NCI-H2227 treated with DMSO at 0.1 percent for 48 hours (cell line): ENCODE data around the gene MRPL28.
A peak's percentile ranks its signal among the peaks of the same experiment; 100 is the strongest.
"Not testable (repeated sequence)": the region's sequence is repeated elsewhere in the genome, so short reads cannot be mapped to it uniquely, and the experiment has no call there.

Experiments used
- DNase-seq: peaks from one replicate; lab custom pipeline; 2025; lab: John Stamatoyannopoulos, UW

MRPL28 gene

GRCh38 chr16:370443-370842 is at the start of gene MRPL28:
MRPL28 (minus strand) TSS chr16:370538; CDS start chr16:370218, 320 bp downstream.
- peak; percentile 94 for DNase-seq

- DNase-seq, result not testable (repeated sequence)
Observed at GRCh38 chr16:415170-415498, 44.8 kb upstream of the MRPL28 start.

GRCh38 chr16:414395-415169 is 44.2 kb upstream of the MRPL28 start:
- no peak for DNase-seq

- no peak for DNase-seq
Observed at GRCh38 chr16:411576-412265, 41.4 kb upstream of the MRPL28 start.

GRCh38 chr16:410516-411178 is 40.3 kb upstream of the MRPL28 start:
- DNase-seq, result no peak

- DNase-seq, result no peak
Observed at GRCh38 chr16:407253-407652, 36.9 kb upstream of the MRPL28 start.

GRCh38 chr16:405548-406506 is 35.5 kb upstream of the MRPL28 start:
- DNase-seq, result no peak

- DNase-seq, result no peak
Observed at GRCh38 chr16:404971-405486, 34.7 kb upstream of the MRPL28 start.

- peak; percentile 91 for DNase-seq
Observed at GRCh38 chr16:401468-402348, 31.4 kb upstream of the MRPL28 start, which contains the start of gene DECR2. DECR2 (plus strand) TSS chr16:401885; CDS start chr16:401964, 79 bp downstream.

GRCh38 chr16:400061-400591 is 29.8 kb upstream of the MRPL28 start:
- DNase-seq, result no peak

GRCh38 chr16:399340-400019 is 29.1 kb upstream of the MRPL28 start:
- DNase-seq, result no peak

- no peak for DNase-seq
Observed at GRCh38 chr16:398561-399339, 28.4 kb upstream of the MRPL28 start.

GRCh38 chr16:397736-398332 is 27.5 kb upstream of the MRPL28 start:
- peak; percentile 16 for DNase-seq

- no peak for DNase-seq
Observed at GRCh38 chr16:397135-397661, 26.9 kb upstream of the MRPL28 start, which contains the start of gene NME4. NME4 (plus strand) TSS chr16:397199; CDS start chr16:397223, 24 bp downstream.

GRCh38 chr16:396605-397004 is 26.3 kb upstream of the MRPL28 start:
- DNase-seq, result peak; percentile 75

GRCh38 chr16:396199-396598 is 25.9 kb upstream of the MRPL28 start:
- DNase-seq, result no peak

GRCh38 chr16:392450-393030 is 22.2 kb upstream of the MRPL28 start:
- no peak for DNase-seq

GRCh38 chr16:391885-392335 is 21.6 kb upstream of the MRPL28 start:
- DNase-seq, result peak; percentile 28
